SK-N-MC (cell line): ENCODE data around the gene SUMO4.

Experiments
- DNase-seq: peaks from one replicate; pipeline ENCODE4 v3.0.0-alpha.2; 2011; ENCODE audit warnings: low read depth, low spot score
- H3K27ac ChIP-seq: fragments of 200-600 bp; sonication (generic); 2 replicates; pipeline ENCODE4 v1.5.1; 2016; ENCODE audit warnings: mixed run types
- H3K36me3 ChIP-seq: fragments of 200-600 bp; sonication (generic); 2 replicates; pipeline ENCODE4 v1.6.1; 2017; ENCODE audit warnings: antibody characterized with exemption, low read length, mixed read lengths; ENCODE audit not compliant: insufficient read depth
- H3K4me3 ChIP-seq: fragments of 200-600 bp; sonication (generic); 2 replicates; pipeline ENCODE4 v1.5.1; 2016
- H3K9ac ChIP-seq: fragments of 200-600 bp; sonication (generic); 2 replicates; pipeline ENCODE4 v1.8.0; 2017; ENCODE audit warnings: mixed run types, mixed read lengths; ENCODE audit not compliant: insufficient read length
- H3K9me3 ChIP-seq: fragments of 200-600 bp; sonication (generic); 2 replicates; pipeline ENCODE4 v1.6.1; 2017; ENCODE audit warnings: low read depth, mild to moderate bottlenecking, antibody characterized with exemption, low read length, moderate library complexity, mixed read lengths
- EZH2 ChIP-seq: fragments of 200-600 bp; sonication (generic); IDR thresholded peaks from one replicate; pipeline ENCODE4 v1.6.1; 2017; ENCODE audit warnings: antibody characterized with exemption
- FOXP2 ChIP-seq: optimal IDR thresholded peaks from 2 replicates; pipeline ENCODE3; 2011; ENCODE audit warnings: mild to moderate bottlenecking, moderate library complexity; ENCODE audit not compliant: insufficient read depth; ENCODE audit errors: extremely low read length, control extremely low read depth
- POLR2AphosphoS5 ChIP-seq: IDR thresholded peaks from 2 replicates; pipeline ENCODE4 v1.6.1; 2012; ENCODE audit warnings: mild to moderate bottlenecking, low read depth, low read length, borderline replicate concordance

Gene SUMO4

GRCh38 chr6:149422581-149422980, 22.5 kb downstream of the SUMO4 start:
- no peak overlapping the region for H3K27ac ChIP-seq
- TF ChIP-seq FOXP2 (no peak), EZH2 (no peak), POLR2AphosphoS5 (no peak)
- H3K36me3 ChIP-seq, result no peaks in the 10 kb centered on the region
- no peak overlapping the region for H3K4me3 ChIP-seq
- DNase-seq, result no peak
- no peak overlapping the region for H3K9ac ChIP-seq
- H3K9me3 ChIP-seq, result no peaks in the 10 kb centered on the region

DNA sequence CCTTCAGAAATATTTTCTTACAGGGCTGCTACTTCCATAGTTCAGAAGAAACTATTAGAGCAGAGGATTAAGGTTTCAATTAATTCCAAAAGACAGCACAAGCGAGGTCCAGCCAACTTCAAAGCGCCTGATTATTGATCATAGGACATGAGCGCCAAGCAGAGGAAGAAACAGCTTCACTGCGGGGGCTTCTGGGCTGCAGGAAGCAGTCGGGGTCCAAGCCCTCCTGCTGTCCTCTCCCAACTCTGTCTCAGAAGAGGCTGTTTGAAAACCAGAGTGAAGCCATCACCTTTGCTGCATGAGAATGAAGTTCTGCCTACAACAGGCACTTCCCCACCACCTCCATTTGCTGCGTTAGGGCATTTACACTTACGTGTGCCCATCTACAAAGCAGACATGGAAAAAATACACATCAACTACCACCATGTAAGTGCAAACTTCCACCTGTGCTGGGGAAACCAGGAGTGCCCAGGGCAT, 23.9 kb downstream of the SUMO4 start:
- Histone ChIP-seq H3K4me3 (no peak overlapping the region), H3K36me3 (no peaks in the 10 kb centered on the region), H3K27ac (no peak overlapping the region), H3K9ac (no peak overlapping the region), H3K9me3 (no peaks in the 10 kb centered on the region)
- TF ChIP-seq POLR2AphosphoS5 (no peak), EZH2 (no peak), FOXP2 (no peak)
- no peak for DNase-seq

DNA sequence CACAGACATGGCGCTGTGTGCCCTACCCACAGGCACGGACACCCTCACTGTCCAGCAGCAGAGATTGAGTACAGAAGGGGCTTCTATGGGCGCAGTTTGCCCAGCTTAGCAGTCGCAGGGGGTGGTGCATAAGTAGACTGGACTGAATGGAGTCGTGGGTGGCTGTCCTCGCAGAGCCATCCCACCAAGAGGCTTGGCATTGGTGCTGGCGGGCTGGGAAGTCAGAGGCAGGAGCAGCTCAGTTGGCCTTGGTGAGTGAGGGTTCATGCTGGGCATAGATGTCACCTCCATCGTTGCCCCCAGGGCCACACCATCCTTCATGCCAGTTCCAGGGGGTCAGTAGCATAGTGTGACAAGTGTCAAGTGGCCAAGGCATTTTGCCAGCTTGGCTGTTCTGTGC, 25.2 kb downstream of the SUMO4 start:
- no peak for TF ChIP-seq FOXP2
- Histone ChIP-seq H3K9ac (no peak overlapping the region), H3K27ac (no peak overlapping the region), H3K4me3 (no peak overlapping the region), H3K9me3 (no peaks in the 10 kb centered on the region), H3K36me3 (no peaks in the 10 kb centered on the region)
- DNase-seq, result no peak

DNA sequence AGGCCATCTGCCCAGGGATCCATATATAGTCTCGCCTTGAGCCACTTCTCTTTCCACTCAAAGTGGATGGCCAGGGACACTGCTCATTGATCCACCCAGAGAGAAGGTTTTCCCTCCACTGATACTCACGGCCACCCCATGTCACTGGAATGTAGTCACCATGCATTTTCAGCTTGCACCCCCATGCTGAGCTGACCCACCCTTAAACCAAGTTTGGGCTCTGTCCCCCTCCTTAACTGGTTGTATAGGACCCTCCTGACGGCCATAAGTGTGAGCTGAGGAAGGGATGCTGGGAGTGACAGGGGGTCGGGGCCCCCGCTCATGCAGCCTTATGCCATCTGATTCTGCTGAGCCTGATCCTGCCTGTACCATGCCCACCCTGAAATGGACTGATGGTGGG, 25.7 kb downstream of the SUMO4 start:
- H3K9me3 ChIP-seq, result no peaks in the 10 kb centered on the region
- H3K27ac ChIP-seq, result no peak overlapping the region
- H3K4me3 ChIP-seq, result no peak overlapping the region
- no peaks in the 10 kb centered on the region for H3K36me3 ChIP-seq
- no peak overlapping the region for H3K9ac ChIP-seq
- DNase-seq, result no peak
- TF ChIP-seq EZH2 (no peak), POLR2AphosphoS5 (no peak), FOXP2 (no peak)

DNA sequence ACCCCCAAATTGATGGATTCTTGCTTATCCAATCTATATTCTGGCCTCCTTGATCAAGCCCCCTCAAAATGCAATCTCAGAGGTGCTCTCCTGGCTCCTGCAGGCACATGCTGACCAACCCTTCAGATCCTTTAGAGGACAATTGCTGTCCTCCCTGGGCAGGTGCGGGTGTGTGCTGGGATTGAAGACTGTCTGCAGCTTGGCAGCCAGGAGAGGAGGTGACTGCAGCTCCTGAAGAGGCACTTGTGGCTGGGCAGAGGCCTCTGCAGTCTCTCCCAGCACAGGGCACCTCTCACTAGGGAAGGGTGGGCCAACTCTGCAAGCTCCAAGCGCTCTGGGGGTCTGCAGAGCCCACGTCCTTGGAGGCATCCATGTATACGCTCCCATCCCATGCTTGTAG, 28.5 kb downstream of the SUMO4 start:
- H3K27ac ChIP-seq, result no peak overlapping the region
- H3K9ac ChIP-seq, result no peak overlapping the region
- TF ChIP-seq EZH2 (no peak), POLR2AphosphoS5 (no peak), FOXP2 (no peak)
- H3K4me3 ChIP-seq, result no peak overlapping the region
- DNase-seq, result no peak
- H3K9me3 ChIP-seq, result no peaks in the 10 kb centered on the region
- no peaks in the 10 kb centered on the region for H3K36me3 ChIP-seq

- no peak for TF ChIP-seq FOXP2
- TF ChIP-seq EZH2, result no peak
- no peak for TF ChIP-seq POLR2AphosphoS5
- DNase-seq, result no peak
- no peak overlapping the region for H3K4me3 ChIP-seq
- no peaks in the 10 kb centered on the region for H3K9me3 ChIP-seq
- no peaks in the 10 kb centered on the region for H3K36me3 ChIP-seq
- H3K27ac ChIP-seq, result no peak overlapping the region
- H3K9ac ChIP-seq, result no peak overlapping the region
Measured at GRCh38 chr6:149429427-149430360, 29.6 kb downstream of the SUMO4 start.

GRCh38 chr6:149431905-149432775, 32.1 kb downstream of the SUMO4 start:
- Histone ChIP-seq H3K27ac (no peak overlapping the region), H3K9me3 (no peaks in the 10 kb centered on the region), H3K4me3 (peak overlapping the region; percentile 54), H3K9ac (no peak overlapping the region), H3K36me3 (no peaks in the 10 kb centered on the region)
- no peak for TF ChIP-seq POLR2AphosphoS5
- peak; percentile 33 for TF ChIP-seq FOXP2
- peak; percentile 32 for DNase-seq

DNA sequence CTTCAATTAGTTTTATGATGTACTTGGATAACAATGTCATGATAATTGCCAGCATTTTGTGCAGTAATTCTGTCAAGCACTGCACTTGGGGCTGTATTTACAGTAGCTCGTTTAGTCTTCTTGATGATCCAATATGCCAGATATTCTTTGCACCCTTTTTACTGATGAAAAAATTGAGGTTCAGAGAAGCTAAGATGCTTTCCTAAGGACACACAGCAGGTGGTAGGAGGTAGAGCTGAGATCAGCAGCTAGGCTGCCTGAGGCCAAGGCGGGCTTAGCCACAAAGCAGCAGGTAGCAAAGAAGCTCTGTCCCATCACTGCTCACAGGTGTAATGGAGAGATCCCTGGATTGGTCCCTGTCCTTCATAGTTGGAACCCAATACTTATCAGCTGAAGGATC, 33.3 kb downstream of the SUMO4 start:
- no peaks in the 10 kb centered on the region for H3K9me3 ChIP-seq
- H3K27ac ChIP-seq, result no peak overlapping the region
- DNase-seq, result no peak
- no peak overlapping the region for H3K9ac ChIP-seq
- no peak overlapping the region for H3K4me3 ChIP-seq
- H3K36me3 ChIP-seq, result no peaks in the 10 kb centered on the region
- TF ChIP-seq EZH2, result no peak
- no peak for TF ChIP-seq FOXP2
- TF ChIP-seq POLR2AphosphoS5, result no peak
